ENCODE data around the gene ITM2B. TPM values are rescaled to one million over a fixed set of nuclear protein-coding genes. Genes with fewer than 3 reads are reported as not detected.

Gene ITM2B
- total RNA-seq, 1 experiment from 2014 or later: 120 TPM

DNA sequence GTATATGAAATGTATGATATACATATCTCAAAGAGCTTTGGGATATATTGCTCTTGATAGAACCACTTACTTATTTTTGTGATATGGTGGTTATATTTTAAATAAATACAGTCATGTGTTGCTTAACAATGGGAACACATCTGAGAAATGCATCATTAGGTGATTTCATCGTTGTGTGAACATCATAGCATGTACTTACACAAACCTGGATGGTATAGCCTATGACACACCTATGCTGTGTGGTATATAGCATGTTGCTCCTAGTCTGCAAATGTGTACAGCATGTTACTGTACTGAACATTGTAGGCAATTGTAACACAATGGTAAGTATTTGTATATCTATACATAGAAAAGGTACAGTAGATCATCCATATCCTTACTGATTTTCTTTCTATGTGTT is 78.2 kb downstream of the ITM2B start:
- H3K4me2 ChIP-seq (ENCODE audit: low read depth, low read length, poor library complexity, severe bottlenecking): no peak overlapping the region
- peaks cover 86% of the 10 kb centered on the region for H3K36me3 ChIP-seq (ENCODE audit: insufficient read depth, low read length)
- H3K79me2 ChIP-seq (ENCODE audit: low read length): peaks cover 95% of the 10 kb centered on the region
- H4K20me1 ChIP-seq (ENCODE audit: insufficient read depth, low read depth, low read length): no peaks in the 10 kb centered on the region
- H3K9me2 ChIP-seq (replicated peaks; ENCODE audit: insufficient read depth, low read length): no peaks in the 10 kb centered on the region
- no peak overlapping the region for H3K4me3 ChIP-seq (ENCODE audit: low read length)
- peaks cover 6% of the 10 kb centered on the region for H3K9me3 ChIP-seq (ENCODE audit: low read length)
- no peak for DNase-seq
- no peaks in the 10 kb centered on the region for H3K27me3 ChIP-seq (ENCODE audit: low read length)
- no peak overlapping the region for H3K9ac ChIP-seq (ENCODE audit: low read length)
- H2AFZ ChIP-seq (ENCODE audit: low read length): no peak overlapping the region
- no peaks in the 10 kb centered on the region for H3K4me1 ChIP-seq (ENCODE audit: low read length)
- H3K27ac ChIP-seq (ENCODE audit: low read length): no peak overlapping the region

DNA sequence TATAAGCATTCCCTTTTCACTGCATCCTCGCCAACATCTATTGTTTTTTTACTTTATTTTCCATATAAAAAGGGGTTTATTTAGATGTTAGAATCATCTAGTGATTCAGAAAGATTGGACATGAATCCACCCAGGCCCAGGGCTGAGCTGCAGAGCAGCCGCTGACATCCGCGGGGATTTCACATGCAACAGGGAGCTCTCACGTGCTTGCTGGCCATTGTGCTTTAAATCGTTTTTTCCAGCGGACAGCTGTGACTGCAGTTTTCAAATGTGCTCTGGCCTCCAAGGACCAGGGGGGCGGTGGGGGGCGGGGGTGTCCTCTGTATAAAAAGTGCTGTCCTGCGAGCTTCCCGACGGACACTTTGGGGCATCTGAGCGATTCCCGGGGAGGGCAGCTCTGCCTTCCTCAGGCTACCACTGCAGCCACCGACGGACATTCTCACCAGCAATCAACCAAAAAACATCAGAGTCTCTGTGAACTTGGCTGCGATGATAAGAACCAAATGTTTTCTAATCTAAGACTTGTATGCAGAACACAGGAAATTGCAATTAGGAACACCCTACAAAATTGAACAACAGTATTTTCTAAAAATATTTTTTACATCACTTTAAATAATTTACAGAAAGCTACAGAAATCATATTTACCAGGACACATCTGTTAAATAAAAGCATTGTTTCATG is 83.1 kb downstream of the ITM2B start:
- Histone ChIP-seq H3K27ac (ENCODE audit: low read length) (no peak overlapping the region), H3K27me3 (ENCODE audit: low read length) (no peaks in the 10 kb centered on the region), H3K9me2 (replicated peaks; ENCODE audit: insufficient read depth, low read length) (no peaks in the 10 kb centered on the region), H3K9me3 (ENCODE audit: low read length) (peaks cover 5% of the 10 kb centered on the region), H3K79me2 (ENCODE audit: low read length) (peaks cover 64% of the 10 kb centered on the region), H4K20me1 (ENCODE audit: insufficient read depth, low read depth, low read length) (no peaks in the 10 kb centered on the region), H3K36me3 (ENCODE audit: insufficient read depth, low read length) (peaks cover 73% of the 10 kb centered on the region), H2AFZ (ENCODE audit: low read length) (no peak overlapping the region), H3K4me2 (ENCODE audit: low read depth, low read length, poor library complexity, severe bottlenecking) (no peak overlapping the region), H3K4me1 (ENCODE audit: low read length) (no peaks in the 10 kb centered on the region), H3K4me3 (ENCODE audit: low read length) (no peak overlapping the region), H3K9ac (ENCODE audit: low read length) (no peak overlapping the region)
- DNase-seq: no peak

DNA sequence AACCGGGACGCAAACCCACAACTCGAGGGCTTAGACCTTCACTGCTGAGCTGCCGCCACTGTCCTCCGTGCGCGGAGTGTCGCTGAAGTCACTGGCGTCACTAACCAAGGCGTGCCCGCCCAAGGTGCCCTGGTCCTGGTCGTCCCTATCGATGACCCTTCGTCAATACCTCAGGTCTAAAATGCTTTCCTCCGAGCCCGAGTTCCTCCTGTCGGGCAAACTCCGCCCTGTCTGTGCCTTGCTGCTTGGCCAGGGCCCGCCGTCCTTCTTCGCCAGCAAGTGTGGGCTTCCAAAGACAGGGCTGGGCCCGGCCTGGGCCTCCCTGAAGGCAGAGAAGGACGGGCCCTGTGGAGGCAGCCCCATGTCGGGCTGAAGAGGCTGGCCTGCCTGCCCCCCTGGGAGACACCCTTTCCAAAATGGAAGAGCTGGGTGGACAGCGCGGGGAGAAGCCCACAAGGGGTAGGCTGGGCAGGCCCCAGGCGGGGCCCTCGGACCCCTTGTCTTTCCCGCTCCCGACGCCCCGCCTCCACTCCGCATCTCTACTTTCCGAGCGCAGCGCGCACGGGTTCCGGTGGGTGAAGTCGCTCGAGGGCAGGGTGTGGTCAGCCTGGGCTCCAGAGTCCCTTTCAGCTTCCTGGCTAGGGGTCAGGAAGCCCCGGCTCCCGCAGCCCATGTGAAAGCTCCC is 84.0 kb downstream of the ITM2B start:
- Histone ChIP-seq H3K79me2 (ENCODE audit: low read length) (peaks cover 65% of the 10 kb centered on the region), H3K27me3 (ENCODE audit: low read length) (no peaks in the 10 kb centered on the region), H3K9ac (ENCODE audit: low read length) (no peak overlapping the region), H2AFZ (ENCODE audit: low read length) (no peak overlapping the region), H3K9me2 (replicated peaks; ENCODE audit: insufficient read depth, low read length) (no peaks in the 10 kb centered on the region), H3K4me3 (ENCODE audit: low read length) (no peak overlapping the region), H3K27ac (ENCODE audit: low read length) (no peak overlapping the region), H3K36me3 (ENCODE audit: insufficient read depth, low read length) (peaks cover 71% of the 10 kb centered on the region), H4K20me1 (ENCODE audit: insufficient read depth, low read depth, low read length) (no peaks in the 10 kb centered on the region), H3K4me1 (ENCODE audit: low read length) (no peaks in the 10 kb centered on the region), H3K9me3 (ENCODE audit: low read length) (peaks cover 9% of the 10 kb centered on the region), H3K4me2 (ENCODE audit: low read depth, low read length, poor library complexity, severe bottlenecking) (no peak overlapping the region)
- DNase-seq: no peak

DNA sequence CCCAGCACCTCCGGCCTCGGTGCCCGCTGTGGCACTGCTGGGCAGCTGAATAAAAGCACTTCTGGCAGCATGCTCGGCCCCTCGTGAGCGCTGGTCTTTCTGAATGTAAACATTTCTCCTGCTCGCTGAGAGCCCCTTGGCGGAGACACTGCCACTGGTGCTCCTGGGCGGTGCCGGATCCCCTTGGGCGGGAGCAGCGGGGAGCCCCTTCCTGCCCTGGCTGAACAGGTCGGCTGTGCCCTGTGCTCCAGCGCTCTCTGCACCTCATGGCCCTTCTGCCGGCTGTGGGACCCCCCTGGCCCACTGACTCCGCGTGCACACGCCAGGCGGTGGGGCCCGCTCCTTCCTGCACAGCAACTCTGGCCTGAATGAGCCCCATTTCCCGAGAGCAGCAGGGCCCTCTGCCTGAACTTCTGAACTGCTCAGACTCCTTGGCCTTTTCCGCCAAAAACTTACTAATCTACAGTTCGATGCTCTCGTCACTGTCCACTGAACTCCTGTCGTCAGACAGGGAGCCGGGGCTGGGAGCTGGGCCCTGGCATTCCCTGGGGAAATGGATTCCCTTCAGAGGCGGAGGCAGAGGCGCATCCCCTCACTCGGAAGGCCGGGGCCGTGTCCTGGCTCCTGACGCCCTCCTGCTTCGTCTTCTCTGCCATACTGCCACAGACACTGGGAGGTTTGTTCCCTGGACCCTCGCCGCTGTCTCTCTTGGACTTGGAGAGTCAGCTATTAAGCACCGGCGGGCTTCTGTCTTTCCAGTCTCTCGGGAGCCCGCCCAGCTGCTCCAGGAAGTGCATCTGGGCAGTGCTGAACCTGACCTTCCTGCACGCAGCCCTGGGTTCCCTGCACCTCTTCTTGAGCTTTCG is 84.7 kb downstream of the ITM2B start:
- no peak overlapping the region for H3K27ac ChIP-seq (ENCODE audit: low read length)
- H3K9me3 ChIP-seq (ENCODE audit: low read length): peaks cover 15% of the 10 kb centered on the region

DNA sequence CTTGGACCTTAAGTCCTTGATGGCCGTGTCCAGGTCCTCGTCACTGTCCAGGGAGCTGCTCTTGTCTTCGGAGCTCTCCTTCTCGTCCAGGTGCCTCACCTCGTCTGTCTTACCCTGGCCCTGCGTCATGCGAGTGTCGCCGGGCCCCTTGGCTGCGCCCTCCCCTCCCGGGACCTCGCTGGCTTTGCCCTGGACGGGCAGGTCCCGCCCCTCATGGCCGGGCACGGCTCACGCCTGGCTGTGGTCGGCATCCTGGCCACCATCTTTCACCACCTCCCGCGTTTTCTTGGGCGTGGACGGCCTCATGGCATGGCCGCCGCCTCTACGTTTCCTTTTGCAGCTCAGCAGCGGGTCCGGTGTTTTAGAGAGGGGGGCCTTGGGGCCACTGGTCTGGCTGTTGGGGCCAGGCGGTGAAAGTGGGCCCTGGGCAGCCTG is 85.4 kb downstream of the ITM2B start:
- Histone ChIP-seq H3K27me3 (ENCODE audit: low read length) (no peaks in the 10 kb centered on the region), H3K4me1 (ENCODE audit: low read length) (no peaks in the 10 kb centered on the region), H3K27ac (ENCODE audit: low read length) (no peak overlapping the region), H3K9me2 (replicated peaks; ENCODE audit: insufficient read depth, low read length) (no peaks in the 10 kb centered on the region), H3K4me3 (ENCODE audit: low read length) (no peak overlapping the region), H3K9me3 (ENCODE audit: low read length) (peaks cover 15% of the 10 kb centered on the region), H2AFZ (ENCODE audit: low read length) (no peak overlapping the region), H3K36me3 (ENCODE audit: insufficient read depth, low read length) (peaks cover 68% of the 10 kb centered on the region), H3K4me2 (ENCODE audit: low read depth, low read length, poor library complexity, severe bottlenecking) (no peak overlapping the region), H3K9ac (ENCODE audit: low read length) (no peak overlapping the region), H4K20me1 (ENCODE audit: insufficient read depth, low read depth, low read length) (no peaks in the 10 kb centered on the region), H3K79me2 (ENCODE audit: low read length) (peaks cover 65% of the 10 kb centered on the region)
- DNase-seq: no peak

More for the DNA sequence above, 84.7 kb downstream of the ITM2B start:
- H3K9ac ChIP-seq (ENCODE audit: low read length): no peak overlapping the region
- no peak overlapping the region for H3K4me2 ChIP-seq (ENCODE audit: low read depth, low read length, poor library complexity, severe bottlenecking)
- H2AFZ ChIP-seq (ENCODE audit: low read length): no peak overlapping the region
- no peaks in the 10 kb centered on the region for H3K4me1 ChIP-seq (ENCODE audit: low read length)
- H3K9me2 ChIP-seq (replicated peaks; ENCODE audit: insufficient read depth, low read length): no peaks in the 10 kb centered on the region
- peaks cover 65% of the 10 kb centered on the region for H3K79me2 ChIP-seq (ENCODE audit: low read length)
- H3K4me3 ChIP-seq (ENCODE audit: low read length): no peak overlapping the region
- peaks cover 70% of the 10 kb centered on the region for H3K36me3 ChIP-seq (ENCODE audit: insufficient read depth, low read length)
- no peaks in the 10 kb centered on the region for H4K20me1 ChIP-seq (ENCODE audit: insufficient read depth, low read depth, low read length)
- no peak for DNase-seq
- H3K27me3 ChIP-seq (ENCODE audit: low read length): no peaks in the 10 kb centered on the region

DNA sequence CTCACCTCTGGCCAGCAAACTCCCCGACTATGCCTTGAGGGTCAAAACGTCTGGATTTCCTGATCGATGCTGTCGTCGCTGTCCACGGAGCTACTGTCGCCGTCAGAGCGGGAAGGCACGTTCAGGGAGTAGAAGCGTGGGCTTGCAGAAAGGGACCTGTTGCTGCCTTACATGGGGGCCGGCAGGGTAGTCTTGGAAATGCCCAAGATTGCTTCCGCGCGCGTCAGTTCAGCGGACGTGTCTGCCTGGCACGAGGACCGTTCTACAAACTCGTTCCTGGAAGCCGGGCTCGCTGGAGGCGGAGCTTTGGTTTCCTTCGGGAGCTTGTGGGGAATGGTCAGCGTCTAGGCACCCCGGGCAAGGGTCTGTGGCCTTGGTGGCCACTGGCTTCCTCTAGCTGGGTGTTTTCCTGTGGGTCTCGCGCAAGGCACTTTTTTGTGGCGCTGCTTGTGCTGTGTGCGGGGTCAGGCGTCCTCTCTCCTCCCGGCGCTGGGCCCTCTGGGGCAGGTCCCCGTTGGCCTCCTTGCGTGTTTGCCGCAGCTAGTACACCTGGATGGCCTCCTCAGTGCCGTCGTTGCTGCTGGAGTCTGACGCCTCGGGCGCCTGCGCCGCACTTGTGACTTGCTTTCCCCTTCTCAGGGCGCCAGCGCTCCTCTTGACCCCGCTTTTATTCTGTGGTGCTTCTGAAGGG is 86.0 kb downstream of the ITM2B start:
- Histone ChIP-seq H3K4me3 (ENCODE audit: low read length) (no peak overlapping the region), H3K79me2 (ENCODE audit: low read length) (peaks cover 65% of the 10 kb centered on the region), H3K36me3 (ENCODE audit: insufficient read depth, low read length) (peaks cover 66% of the 10 kb centered on the region), H2AFZ (ENCODE audit: low read length) (no peak overlapping the region), H3K27me3 (ENCODE audit: low read length) (no peaks in the 10 kb centered on the region), H3K4me2 (ENCODE audit: low read depth, low read length, poor library complexity, severe bottlenecking) (no peak overlapping the region), H3K9me3 (ENCODE audit: low read length) (peaks cover 15% of the 10 kb centered on the region), H3K9me2 (replicated peaks; ENCODE audit: insufficient read depth, low read length) (no peaks in the 10 kb centered on the region), H4K20me1 (ENCODE audit: insufficient read depth, low read depth, low read length) (no peaks in the 10 kb centered on the region), H3K9ac (ENCODE audit: low read length) (no peak overlapping the region), H3K4me1 (ENCODE audit: low read length) (no peaks in the 10 kb centered on the region), H3K27ac (ENCODE audit: low read length) (no peak overlapping the region)
- DNase-seq: no peak

Data from Karpas-422 (cell line).